ENCODE data around the gene PRSS48. TPM values are rescaled to one million over a fixed set of nuclear protein-coding genes. Genes with fewer than 3 reads are reported as not detected.
"Not testable (repeated sequence)": the region's sequence is repeated elsewhere in the genome, so short reads cannot be mapped to it uniquely, and the experiment has no call there.

The PRSS48 gene
- total RNA-seq, 1 donor from 2014 or later: not detected

GRCh38 chr4:151233600-151233999, 43.4 kb upstream of the PRSS48 start:
- Histone ChIP-seq H3K4me1 (no peaks in the 10 kb centered on the region), H3K4me3 (no peak overlapping the region), H3K36me3 (no peaks in the 10 kb centered on the region), H3K27ac (no peak overlapping the region), H3K27me3 (no peaks in the 10 kb centered on the region), H3K9me3 (no peaks in the 10 kb centered on the region)
- intact Hi-C loops (cut with DNase I): no loop called here
- ATAC-seq: no peak
- DNase-seq: no peak
- TF ChIP-seq, protein P1, sequence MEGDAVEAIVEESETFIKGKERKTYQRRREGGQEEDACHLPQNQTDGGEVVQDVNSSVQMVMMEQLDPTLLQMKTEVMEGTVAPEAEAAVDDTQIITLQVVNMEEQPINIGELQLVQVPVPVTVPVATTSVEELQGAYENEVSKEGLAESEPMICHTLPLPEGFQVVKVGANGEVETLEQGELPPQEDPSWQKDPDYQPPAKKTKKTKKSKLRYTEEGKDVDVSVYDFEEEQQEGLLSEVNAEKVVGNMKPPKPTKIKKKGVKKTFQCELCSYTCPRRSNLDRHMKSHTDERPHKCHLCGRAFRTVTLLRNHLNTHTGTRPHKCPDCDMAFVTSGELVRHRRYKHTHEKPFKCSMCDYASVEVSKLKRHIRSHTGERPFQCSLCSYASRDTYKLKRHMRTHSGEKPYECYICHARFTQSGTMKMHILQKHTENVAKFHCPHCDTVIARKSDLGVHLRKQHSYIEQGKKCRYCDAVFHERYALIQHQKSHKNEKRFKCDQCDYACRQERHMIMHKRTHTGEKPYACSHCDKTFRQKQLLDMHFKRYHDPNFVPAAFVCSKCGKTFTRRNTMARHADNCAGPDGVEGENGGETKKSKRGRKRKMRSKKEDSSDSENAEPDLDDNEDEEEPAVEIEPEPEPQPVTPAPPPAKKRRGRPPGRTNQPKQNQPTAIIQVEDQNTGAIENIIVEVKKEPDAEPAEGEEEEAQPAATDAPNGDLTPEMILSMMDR (IDR thresholded peaks at IDR 0.05): no peak

DNA sequence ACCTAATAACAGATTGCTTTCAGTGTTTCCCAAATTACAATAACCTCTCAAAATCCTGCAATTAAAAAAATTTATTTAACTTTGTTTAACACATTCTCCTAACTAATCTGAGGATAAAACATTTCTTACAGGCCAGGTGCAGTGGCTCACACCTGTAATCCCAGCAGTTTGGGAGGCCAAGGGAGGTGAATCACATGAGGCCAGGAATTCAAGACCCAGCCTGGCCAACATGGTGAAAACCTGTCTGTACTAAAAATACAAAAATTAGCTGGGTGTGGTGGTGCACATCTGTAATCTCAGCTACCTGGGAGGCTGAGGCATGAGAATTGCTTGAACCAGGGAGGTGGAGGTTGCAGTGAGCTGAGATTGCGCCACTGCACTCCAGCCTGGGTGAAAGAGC, 41.6 kb upstream of the PRSS48 start:
- H3K36me3 ChIP-seq; intact Hi-C loops (cut with DNase I); H3K4me1 ChIP-seq; H3K4me3 ChIP-seq; H3K27ac ChIP-seq; H3K27me3 ChIP-seq; H3K9me3 ChIP-seq; ATAC-seq; DNase-seq: not testable (repeated sequence)

DNA sequence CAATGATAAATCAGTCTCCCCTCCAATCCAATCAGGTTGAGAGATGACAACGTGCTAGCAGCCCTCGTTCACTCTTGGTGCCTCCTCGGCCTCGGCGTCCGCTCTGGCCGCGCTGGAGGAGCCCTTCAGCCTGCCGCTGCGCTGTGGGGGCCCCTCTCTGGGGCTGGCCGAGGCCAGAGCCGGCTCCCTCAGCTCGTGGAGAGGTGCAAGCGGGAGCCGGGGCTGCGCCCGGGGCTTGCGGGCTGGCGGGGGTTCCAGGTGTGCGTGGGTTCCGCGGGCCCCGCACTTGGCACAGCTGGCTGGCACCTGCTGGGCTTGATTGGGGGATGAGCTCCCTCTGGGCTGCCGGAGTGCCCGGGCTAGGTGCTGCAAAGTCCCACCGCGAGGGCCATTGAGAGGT, 40.9 kb upstream of the PRSS48 start:
- no peak for DNase-seq
- intact Hi-C loops (cut with DNase I): no loop called here
- Histone ChIP-seq H3K4me1 (no peaks in the 10 kb centered on the region), H3K9me3 (no peaks in the 10 kb centered on the region), H3K4me3 (no peak overlapping the region), H3K27me3 (no peaks in the 10 kb centered on the region), H3K36me3 (no peaks in the 10 kb centered on the region), H3K27ac (no peak overlapping the region)
- no peak for ATAC-seq
- TF ChIP-seq, protein P1 (IDR thresholded peaks at IDR 0.05): no peak

DNA sequence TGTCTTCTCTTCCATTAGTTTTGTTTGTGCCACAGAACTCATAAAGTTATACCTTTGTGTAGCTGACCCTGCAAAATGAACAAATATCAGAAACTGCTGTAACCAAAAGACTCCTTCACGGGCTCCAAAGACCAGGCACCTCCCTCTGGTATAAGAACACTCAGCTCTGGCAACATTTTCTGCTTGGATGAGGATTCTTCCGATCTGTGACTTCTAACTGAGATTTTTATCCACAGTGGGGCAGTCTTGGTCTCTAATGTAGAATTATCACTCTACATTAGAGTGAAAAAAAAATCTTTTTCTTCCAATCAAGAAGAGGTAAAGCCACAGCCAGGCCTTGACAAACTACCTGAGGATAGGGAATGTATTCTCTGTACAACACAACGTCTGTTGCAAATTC, 38.5 kb upstream of the PRSS48 start:
- H3K9me3 ChIP-seq: no peaks in the 10 kb centered on the region
- TF ChIP-seq, protein P1 (IDR thresholded peaks at IDR 0.05): peak; percentile 19
- no peaks in the 10 kb centered on the region for H3K27me3 ChIP-seq
- no peak overlapping the region for H3K27ac ChIP-seq
- H3K4me1 ChIP-seq: no peaks in the 10 kb centered on the region
- intact Hi-C loops (cut with DNase I): no loop called here
- H3K36me3 ChIP-seq: no peaks in the 10 kb centered on the region
- ATAC-seq (peak; percentile 32), DNase-seq (no peak)
- no peak overlapping the region for H3K4me3 ChIP-seq

GRCh38 chr4:151239608-151240007, 37.4 kb upstream of the PRSS48 start:
- intact Hi-C loops (cut with DNase I): no loop called here
- H3K4me1 ChIP-seq: no peaks in the 10 kb centered on the region
- H3K36me3 ChIP-seq: no peaks in the 10 kb centered on the region
- H3K27me3 ChIP-seq: no peaks in the 10 kb centered on the region
- TF ChIP-seq, protein P1 (IDR thresholded peaks at IDR 0.05): no peak
- H3K4me3 ChIP-seq: no peak overlapping the region
- DNase-seq (no peak), ATAC-seq (no peak)
- H3K9me3 ChIP-seq: no peaks in the 10 kb centered on the region
- no peak overlapping the region for H3K27ac ChIP-seq

- no peaks in the 10 kb centered on the region for H3K27me3 ChIP-seq
- no peak for ATAC-seq
- H3K36me3 ChIP-seq: no peaks in the 10 kb centered on the region
- intact Hi-C loops (cut with DNase I): no loop called here
- no peak for DNase-seq
- no peak overlapping the region for H3K4me3 ChIP-seq
- H3K4me1 ChIP-seq: no peaks in the 10 kb centered on the region
- H3K9me3 ChIP-seq: no peaks in the 10 kb centered on the region
- TF ChIP-seq, protein P1 (IDR thresholded peaks at IDR 0.05): no peak
- no peak overlapping the region for H3K27ac ChIP-seq
Observed at GRCh38 chr4:151242305-151242704, 34.7 kb upstream of the PRSS48 start.

Measured in upper lobe of right lung (tissue), 1 donor.